Immature natural killer cell (primary cell): ENCODE data around the gene NRP2. TPM values are rescaled to one million over a fixed set of nuclear protein-coding genes. Genes with fewer than 3 reads are reported as not detected.

ENCODE experiments used
- DNase-seq, 3 donors: peaks; one replicate each; pipeline ENCODE4 v3.0.0; 2022; ENCODE audit warnings: mixed read lengths in 1 of 3
- H3K27ac Mint-ChIP-seq, 6 donors: one replicate each; pipeline ENCODE4 v1.8.0; 2020; ENCODE audit warnings: mixed read lengths in 6 of 6, mild to moderate bottlenecking in 5 of 6, inconsistent platforms in 4 of 6, moderate library complexity in 3 of 6
- H3K27me3 Mint-ChIP-seq, 3 donors: one replicate each; pipeline ENCODE4 v1.8.0; 2020 to 2021; ENCODE audit warnings: low read depth in 3 of 3, mild to moderate bottlenecking in 3 of 3, mixed read lengths in 3 of 3, moderate library complexity in 3 of 3, inconsistent platforms in 1 of 3
- H3K36me3 Mint-ChIP-seq, 3 donors: one replicate each; pipeline ENCODE4 v1.8.0; 2020; ENCODE audit warnings: mixed read lengths in 3 of 3, inconsistent platforms in 2 of 3, mild to moderate bottlenecking in 2 of 3
- H3K4me1 Mint-ChIP-seq, 2 donors: one replicate each; pipeline ENCODE4 v1.8.0; 2020; ENCODE audit warnings: inconsistent platforms in 2 of 2, mild to moderate bottlenecking in 2 of 2, mixed read lengths in 2 of 2, moderate library complexity in 1 of 2
- H3K4me3 Mint-ChIP-seq, 5 donors: one replicate each; pipeline ENCODE4 v1.8.0; 2020; ENCODE audit warnings: mild to moderate bottlenecking in 5 of 5, mixed read lengths in 5 of 5, inconsistent platforms in 3 of 5, moderate library complexity in 3 of 5
- H3K9me3 Mint-ChIP-seq, 6 donors: one replicate each; pipeline ENCODE4 v1.8.0; 2020; ENCODE audit warnings: mild to moderate bottlenecking in 6 of 6, mixed read lengths in 6 of 6, inconsistent platforms in 4 of 6, moderate library complexity in 3 of 6
- polyA plus RNA-seq, 3 donors: library from polyadenylated mRNA; unstranded; fragments of 300-500 nt; fragmentation: Illumina TruSeq; gene quantifications; one replicate each; pipeline ENCODE4 v1.2.3, GENCODE V29; 2021

Gene NRP2
- polyA plus RNA-seq, 3 donors from 2014 or later, result not detected

- Mint-ChIP-seq H3K4me3 (no peak overlapping the region), H3K27ac (no peak overlapping the region), H3K27me3 (peaks cover 4 to 6% (median 5%) of the 10 kb centered on the region in 3 donors), H3K36me3 (no peaks in the 10 kb centered on the region), H3K9me3 (peaks cover 0 to 2% (median 0%) of the 10 kb centered on the region in 6 donors), H3K4me1 (no peaks in the 10 kb centered on the region)
- no peak for DNase-seq
Measured at GRCh38 chr2:205654878-205655605, 27.3 kb upstream of the NRP2 start.

GRCh38 chr2:205655779-205656456 lies 26.4 kb upstream of the NRP2 start:
- no peak overlapping the region for H3K4me3 Mint-ChIP-seq
- H3K27me3 Mint-ChIP-seq, result peaks cover 1 to 7% (median 6%) of the 10 kb centered on the region in 3 donors
- H3K27ac Mint-ChIP-seq, result no peak overlapping the region
- peaks cover 0 to 3% (median 0%) of the 10 kb centered on the region in 6 donors for H3K9me3 Mint-ChIP-seq
- H3K36me3 Mint-ChIP-seq, result no peaks in the 10 kb centered on the region
- H3K4me1 Mint-ChIP-seq, result peaks cover 4 to 9% of the 10 kb centered on the region in 2 donors
- DNase-seq, result no peak

DNA sequence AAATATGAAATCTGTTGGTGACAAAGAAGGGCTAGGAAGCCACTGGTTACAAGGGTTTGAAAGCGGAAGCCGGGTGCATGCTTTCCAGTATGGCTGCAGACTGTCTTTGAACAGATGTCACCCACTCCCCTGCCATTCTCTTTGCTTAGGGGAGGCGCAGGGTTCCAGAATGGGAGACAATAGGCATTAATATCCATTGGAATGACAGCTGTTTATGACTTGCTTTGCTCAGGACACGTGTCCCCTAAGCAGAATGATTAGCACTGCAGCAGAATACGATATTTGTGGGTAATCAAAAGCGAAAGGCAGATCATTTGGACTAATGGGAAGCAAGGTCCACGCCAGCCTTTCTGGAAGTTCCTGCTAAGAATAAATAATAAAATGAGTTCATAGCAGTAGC lies 25.8 kb upstream of the NRP2 start:
- Mint-ChIP-seq H3K27ac (no peak overlapping the region), H3K4me1 (peaks cover 5 to 13% of the 10 kb centered on the region in 2 donors), H3K36me3 (no peaks in the 10 kb centered on the region), H3K4me3 (no peak overlapping the region), H3K9me3 (peaks cover 0 to 5% (median 0%) of the 10 kb centered on the region in 6 donors), H3K27me3 (peaks cover 1 to 7% (median 6%) of the 10 kb centered on the region in 3 donors)
- DNase-seq, result no peak

GRCh38 chr2:205656941-205657340 lies 25.4 kb upstream of the NRP2 start:
- Mint-ChIP-seq H3K27me3 (peaks cover 1 to 7% (median 6%) of the 10 kb centered on the region in 3 donors), H3K4me3 (no peak overlapping the region), H3K9me3 (peaks cover 0 to 5% (median 0%) of the 10 kb centered on the region in 6 donors)

DNA sequence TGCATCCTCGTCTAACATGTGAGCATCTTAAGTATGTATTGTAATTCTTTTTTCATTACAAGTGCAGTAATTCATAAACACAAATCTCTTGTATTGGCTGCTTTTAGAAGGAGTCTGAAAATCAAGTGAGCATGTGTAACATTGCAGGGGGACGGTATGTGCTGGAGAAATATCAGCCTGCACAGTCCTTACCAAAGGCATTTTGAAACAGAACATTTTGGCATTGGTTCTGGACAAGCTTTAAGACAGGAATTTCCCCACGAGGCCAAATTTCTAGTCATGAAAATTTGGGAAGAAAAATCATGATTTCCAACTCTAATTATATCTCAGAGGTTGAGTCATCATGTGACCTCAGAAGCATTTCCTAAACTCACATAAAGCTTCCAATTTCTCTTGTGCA lies 24.7 kb upstream of the NRP2 start:
- Mint-ChIP-seq H3K4me1 (peaks cover 5 to 13% of the 10 kb centered on the region in 2 donors), H3K9me3 (peaks cover 0 to 5% (median 0%) of the 10 kb centered on the region in 6 donors), H3K36me3 (no peaks in the 10 kb centered on the region), H3K4me3 (no peak overlapping the region), H3K27ac (no peak overlapping the region), H3K27me3 (peaks cover 1 to 7% (median 6%) of the 10 kb centered on the region in 3 donors)
- DNase-seq, result no peak

More at GRCh38 chr2:205656941-205657340, 25.4 kb upstream of the NRP2 start:
- no peak for DNase-seq
- H3K27ac Mint-ChIP-seq, result no peak overlapping the region
- no peaks in the 10 kb centered on the region for H3K36me3 Mint-ChIP-seq
- peaks cover 5 to 13% of the 10 kb centered on the region in 2 donors for H3K4me1 Mint-ChIP-seq

GRCh38 chr2:205658068-205658467 lies 24.2 kb upstream of the NRP2 start:
- Mint-ChIP-seq H3K4me1 (peaks cover 5 to 13% of the 10 kb centered on the region in 2 donors), H3K36me3 (no peaks in the 10 kb centered on the region), H3K27me3 (peaks cover 1 to 7% (median 6%) of the 10 kb centered on the region in 3 donors), H3K27ac (no peak overlapping the region), H3K9me3 (peaks cover 0 to 5% (median 0%) of the 10 kb centered on the region in 6 donors), H3K4me3 (no peak overlapping the region)
- no peak for DNase-seq

- Mint-ChIP-seq H3K4me1 (peaks cover 5 to 13% of the 10 kb centered on the region in 2 donors), H3K36me3 (no peaks in the 10 kb centered on the region), H3K27ac (no peak overlapping the region), H3K4me3 (no peak overlapping the region), H3K9me3 (peaks cover 0 to 5% (median 0%) of the 10 kb centered on the region in 6 donors), H3K27me3 (peaks cover 1 to 7% (median 6%) of the 10 kb centered on the region in 3 donors)
- no peak for DNase-seq
Measured at GRCh38 chr2:205658572-205658971, 23.7 kb upstream of the NRP2 start.

- Mint-ChIP-seq H3K4me1 (peaks cover 5 to 13% of the 10 kb centered on the region in 2 donors), H3K9me3 (peaks cover 0 to 5% (median 0%) of the 10 kb centered on the region in 6 donors), H3K4me3 (no peak overlapping the region), H3K27me3 (peaks cover 1 to 7% (median 2%) of the 10 kb centered on the region in 3 donors), H3K36me3 (no peaks in the 10 kb centered on the region), H3K27ac (no peak overlapping the region)
- no peak for DNase-seq
Measured at GRCh38 chr2:205659922-205660321, 22.4 kb upstream of the NRP2 start.

GRCh38 chr2:205660521-205661124 lies 21.7 kb upstream of the NRP2 start:
- Mint-ChIP-seq H3K27me3 (peaks cover 0 to 7% (median 2%) of the 10 kb centered on the region in 3 donors), H3K36me3 (no peaks in the 10 kb centered on the region), H3K9me3 (peaks cover 0 to 5% (median 0%) of the 10 kb centered on the region in 6 donors), H3K27ac (no peak overlapping the region), H3K4me1 (peaks cover 5 to 13% of the 10 kb centered on the region in 2 donors), H3K4me3 (no peak overlapping the region)
- DNase-seq, result no peak

- no peaks in the 10 kb centered on the region for H3K36me3 Mint-ChIP-seq
- peaks cover 5 to 13% of the 10 kb centered on the region in 2 donors for H3K4me1 Mint-ChIP-seq
- no peak overlapping the region for H3K4me3 Mint-ChIP-seq
- H3K27me3 Mint-ChIP-seq, result peaks cover 0 to 4% (median 0%) of the 10 kb centered on the region in 3 donors
- H3K9me3 Mint-ChIP-seq, result peaks cover 0 to 5% (median 0%) of the 10 kb centered on the region in 6 donors
- DNase-seq, result no peak
- no peak overlapping the region for H3K27ac Mint-ChIP-seq
Measured at GRCh38 chr2:205661281-205661680, 21.0 kb upstream of the NRP2 start.

GRCh38 chr2:205662206-205662965 lies 19.9 kb upstream of the NRP2 start:
- H3K4me3 Mint-ChIP-seq, result no peak overlapping the region
- peaks cover 0 to 5% (median 2%) of the 10 kb centered on the region in 3 donors for H3K27me3 Mint-ChIP-seq
- no peak for DNase-seq
- peaks cover 5 to 13% of the 10 kb centered on the region in 2 donors for H3K4me1 Mint-ChIP-seq
- no peaks in the 10 kb centered on the region for H3K36me3 Mint-ChIP-seq
- H3K9me3 Mint-ChIP-seq, result peaks cover 0 to 7% (median 0%) of the 10 kb centered on the region in 6 donors
- no peak overlapping the region for H3K27ac Mint-ChIP-seq

DNA sequence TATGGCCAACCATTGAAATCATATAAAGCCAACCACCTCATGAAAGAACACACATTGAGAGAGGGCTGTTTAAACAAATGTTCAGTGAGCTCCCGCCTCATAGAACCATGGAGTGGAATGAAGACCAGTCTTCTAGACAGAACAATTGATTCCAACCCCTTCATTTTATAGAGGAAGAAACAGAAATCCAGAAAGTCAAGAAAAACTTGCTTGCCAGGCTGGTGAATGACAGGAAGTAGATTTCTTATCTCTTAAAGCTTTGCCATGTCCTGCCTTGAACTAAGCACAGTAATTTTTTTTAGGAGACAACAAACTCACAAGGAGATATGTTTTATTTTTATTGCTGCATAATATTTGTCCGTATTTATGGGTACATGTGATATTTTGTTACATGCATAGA lies 16.5 kb upstream of the NRP2 start:
- DNase-seq, result no peak
- Mint-ChIP-seq H3K27ac (no peak overlapping the region), H3K27me3 (peaks cover 3 to 14% (median 9%) of the 10 kb centered on the region in 3 donors), H3K36me3 (no peaks in the 10 kb centered on the region), H3K4me1 (peaks cover 3 to 5% of the 10 kb centered on the region in 2 donors), H3K4me3 (no peak overlapping the region), H3K9me3 (peaks cover 0 to 5% (median 1%) of the 10 kb centered on the region in 6 donors)

- DNase-seq, result no peak
Measured at GRCh38 chr2:205670292-205670691, 12.0 kb upstream of the NRP2 start.

More at GRCh38 chr2:205670292-205670691, 12.0 kb upstream of the NRP2 start:
- H3K4me1 Mint-ChIP-seq, result no peaks in the 10 kb centered on the region
- no peak overlapping the region for H3K27ac Mint-ChIP-seq
- no peak overlapping the region for H3K4me3 Mint-ChIP-seq
- no peaks in the 10 kb centered on the region for H3K36me3 Mint-ChIP-seq
- peaks cover 7 to 14% (median 9%) of the 10 kb centered on the region in 3 donors for H3K27me3 Mint-ChIP-seq
- H3K9me3 Mint-ChIP-seq, result peaks cover 0 to 5% (median under 1%) of the 10 kb centered on the region in 6 donors
